ENCODE results near the gene RPAP2. TPM values are rescaled to one million over a fixed set of nuclear protein-coding genes. Genes with fewer than 3 reads are reported as not detected.
"Not testable (repeated sequence)": the region's sequence is repeated elsewhere in the genome, so short reads cannot be mapped to it uniquely, and the experiment has no call there.

The RPAP2 gene
- total RNA-seq: 22.5 TPM
- long read RNA-seq, full-length matches to known transcripts: 3 of 4 reads
- long read RNA-seq, partial matches to known transcripts: 0 of 4 reads
- long read RNA-seq, other reads (novel, unspliced or antisense): 1 of 4 reads

GRCh38 chr1:92298573-92299476, at the start of gene RPAP2, which contains the start of gene GLMN:
RPAP2 (plus strand) TSS chr1:92299059; CDS start chr1:92299074, 15 bp downstream.
GLMN (minus strand) TSS chr1:92298987; CDS start chr1:92297999, 988 bp downstream.
- intact Hi-C loops (cut with DNase I): loop anchor here (10.0 kb wide), 1 partner anchor 1014 kb away; no protein-coding TSS in a partner anchor
- DNase-seq (ENCODE audit: missing footprints) (peak; percentile 93), ATAC-seq (peak; percentile 100)

DNA sequence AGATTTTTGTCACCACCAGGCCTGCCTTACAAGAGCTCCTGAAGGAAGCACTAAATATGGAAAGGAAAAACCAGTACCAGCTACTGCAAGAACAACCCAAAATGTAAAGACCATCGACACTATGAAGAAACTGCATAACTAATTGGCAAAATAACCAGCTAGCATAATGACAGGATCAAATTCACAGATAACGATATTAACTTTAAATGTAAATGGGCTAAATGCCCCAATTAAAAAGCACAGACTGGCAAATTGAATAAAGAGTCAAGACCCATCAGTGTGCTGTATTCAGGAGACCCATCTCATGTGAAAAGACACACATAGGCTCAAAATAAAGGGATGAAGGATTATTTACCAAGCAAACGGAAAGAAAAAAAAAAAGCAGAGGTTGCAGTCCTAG, 44.1 kb upstream of the RPAP2 start:
- ATAC-seq; DNase-seq (ENCODE audit: missing footprints); intact Hi-C loops (cut with DNase I): not testable (repeated sequence)

- no peak for ATAC-seq
- intact Hi-C loops (cut with DNase I): no loop called here
- DNase-seq (ENCODE audit: missing footprints): no peak
Observed at GRCh38 chr1:92259350-92259749, 39.5 kb upstream of the RPAP2 start.

DNA sequence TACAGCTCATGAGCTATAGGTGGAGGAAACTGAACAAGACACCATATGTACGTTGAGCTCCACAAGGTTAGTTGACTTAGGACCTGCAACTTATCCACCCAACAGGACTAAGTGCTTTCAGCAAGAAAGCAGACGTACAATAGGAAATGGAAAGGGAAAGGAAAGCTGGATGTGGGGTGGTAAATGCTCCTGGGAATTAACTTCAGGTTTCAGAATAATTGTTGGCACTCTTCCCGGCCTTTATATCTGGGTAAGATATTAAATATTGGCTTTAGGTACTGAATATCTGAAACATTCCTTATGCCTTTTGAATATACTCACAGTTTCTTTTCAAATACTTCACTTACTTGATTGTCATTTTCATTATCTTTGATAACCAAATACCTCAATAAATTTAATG, 36.3 kb upstream of the RPAP2 start:
- no peak for DNase-seq (ENCODE audit: missing footprints)
- no peak for ATAC-seq
- intact Hi-C loops (cut with DNase I): no loop called here

- intact Hi-C loops (cut with DNase I): no loop called here
Observed at GRCh38 chr1:92273039-92273438, 25.8 kb upstream of the RPAP2 start.

DNA sequence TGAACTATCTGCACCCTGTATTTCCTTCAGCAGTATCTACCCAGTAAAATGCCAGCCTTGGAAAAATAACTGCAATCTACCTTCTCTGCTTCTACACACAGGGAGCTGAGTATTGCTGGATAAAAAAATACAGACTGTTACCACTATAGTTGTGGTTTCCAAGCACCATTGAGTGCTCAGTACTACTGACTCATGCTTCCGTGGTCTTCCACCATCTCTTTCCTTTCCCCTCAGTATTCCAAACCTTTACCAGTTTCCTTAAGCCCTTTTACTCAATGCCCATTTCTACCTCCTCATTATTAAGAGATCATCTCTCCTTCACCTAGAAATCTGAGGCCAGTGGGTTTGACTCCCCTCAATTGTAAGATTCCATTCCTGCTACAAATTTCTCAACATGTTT, 23.9 kb upstream of the RPAP2 start:
- ATAC-seq (no peak), DNase-seq (ENCODE audit: missing footprints) (no peak)
- intact Hi-C loops (cut with DNase I): no loop called here

More at GRCh38 chr1:92273039-92273438, 25.8 kb upstream of the RPAP2 start:
- ATAC-seq (no peak), DNase-seq (ENCODE audit: missing footprints) (no peak)

GRCh38 chr1:92276082-92276481, 22.8 kb upstream of the RPAP2 start:
- ATAC-seq (no peak), DNase-seq (ENCODE audit: missing footprints) (no peak)
- intact Hi-C loops (cut with DNase I): no loop called here

DNA sequence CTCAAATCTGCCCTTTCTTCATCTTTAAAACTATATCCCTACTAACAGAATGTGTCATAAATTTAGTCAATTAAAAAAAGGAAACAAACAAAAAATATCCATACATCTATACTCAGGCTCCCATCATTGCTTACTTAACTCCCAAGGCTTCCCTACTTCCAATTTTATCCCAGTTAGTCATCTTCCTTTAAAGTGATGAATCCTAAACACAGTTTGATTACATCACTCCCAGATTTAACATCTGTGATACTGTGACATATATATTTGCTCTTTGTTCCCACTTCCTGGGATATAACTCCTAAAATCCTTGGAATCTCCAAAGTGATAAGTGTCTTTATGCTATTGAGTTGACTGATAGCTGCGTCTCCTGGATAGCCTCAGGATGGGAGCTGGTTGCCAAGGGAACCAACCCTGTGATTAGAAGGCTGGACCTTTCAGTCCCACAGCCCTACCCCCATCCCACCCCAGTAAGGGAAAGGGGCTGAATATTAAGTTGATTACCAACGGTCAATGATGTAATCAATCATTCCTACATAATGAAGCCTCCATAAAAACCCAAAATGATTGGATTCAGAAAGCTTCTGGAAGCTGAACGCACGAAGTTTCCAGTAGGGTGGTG, 21.6 kb upstream of the RPAP2 start:
- DNase-seq (ENCODE audit: missing footprints) (no peak), ATAC-seq (no peak)
- intact Hi-C loops (cut with DNase I): no loop called here

- DNase-seq (ENCODE audit: missing footprints); intact Hi-C loops (cut with DNase I); ATAC-seq: not testable (repeated sequence)
Observed at GRCh38 chr1:92279781-92280180, 19.1 kb upstream of the RPAP2 start.

DNA sequence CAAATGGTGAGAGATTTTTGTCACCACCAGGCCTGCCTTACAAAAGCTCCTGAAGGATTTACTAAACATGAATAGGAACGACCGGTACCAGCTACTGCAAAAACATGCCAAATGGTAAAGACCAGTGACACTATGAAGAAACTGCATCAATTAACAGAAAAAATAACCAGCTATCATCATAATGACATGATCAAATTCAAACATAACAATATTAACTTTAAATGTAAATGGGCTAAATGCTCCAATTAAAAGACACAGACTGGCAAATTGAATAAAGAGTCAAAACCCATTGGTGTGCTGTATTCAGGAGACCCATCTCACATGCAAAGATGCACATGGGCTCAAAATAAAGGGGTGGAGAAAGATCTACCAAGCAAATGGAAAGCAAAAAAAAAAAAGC, 17.4 kb upstream of the RPAP2 start:
- ATAC-seq; DNase-seq (ENCODE audit: missing footprints); intact Hi-C loops (cut with DNase I): not testable (repeated sequence)

DNA sequence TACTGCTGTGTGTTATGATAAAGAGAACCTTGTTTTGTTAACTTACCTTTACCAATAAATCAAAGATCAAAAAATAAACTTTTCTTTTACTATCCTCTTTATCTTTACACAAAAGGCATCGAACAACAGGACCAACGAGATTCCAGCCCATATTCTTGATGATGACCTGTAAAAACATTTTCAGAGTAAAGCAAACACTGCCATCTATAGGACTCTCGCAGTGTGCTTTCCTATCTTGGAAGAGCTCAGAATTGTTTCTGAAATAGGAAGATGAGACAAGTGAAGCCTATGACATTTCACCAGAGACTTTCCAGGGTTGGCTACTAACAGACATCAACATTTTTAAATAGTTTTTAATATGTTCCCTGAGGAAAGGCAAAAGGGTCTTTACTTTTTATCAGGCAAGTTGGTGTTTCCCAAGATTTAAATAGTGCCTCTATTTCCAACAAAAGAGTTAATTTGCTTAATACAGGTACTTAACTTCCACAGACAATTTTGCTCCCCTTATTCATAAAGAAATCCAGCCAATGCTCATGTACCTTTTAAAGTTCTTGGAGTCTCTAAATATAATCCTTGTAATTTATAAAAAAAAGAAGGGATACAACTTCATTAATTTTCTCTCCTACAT, 7.4 kb upstream of the RPAP2 start:
- DNase-seq (ENCODE audit: missing footprints) (no peak), ATAC-seq (no peak)
- intact Hi-C loops (cut with DNase I): loop anchor here (5.0 to 10.0 kb wide), 3 partner anchors 294 to 1007 kb away; no protein-coding TSS in a partner anchor

DNA sequence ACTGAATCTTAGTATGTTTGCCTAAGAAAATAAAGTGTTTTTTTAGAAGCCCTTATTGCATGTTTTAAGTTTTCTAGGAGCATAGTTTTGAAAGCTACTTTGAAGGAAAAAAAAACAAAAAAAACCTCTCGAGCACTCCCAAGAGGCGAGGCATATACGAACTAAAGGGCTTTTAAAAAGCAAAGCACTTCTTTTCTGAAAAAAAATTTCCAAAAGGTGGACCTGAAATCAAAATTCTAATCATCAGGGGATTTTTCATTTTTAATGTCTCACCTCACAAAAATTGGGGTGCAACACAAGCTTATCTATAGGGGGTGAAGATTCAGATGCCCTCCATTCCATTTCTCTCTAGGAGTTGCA, 666 bp upstream of the RPAP2 start:
- ATAC-seq (no peak), DNase-seq (ENCODE audit: missing footprints) (no peak)
- intact Hi-C loops (cut with DNase I): loop anchor here (10.0 kb wide), 1 partner anchor 1013 kb away; no protein-coding TSS in a partner anchor

- intact Hi-C loops (cut with DNase I): loop anchor here (10.0 kb wide), 1 partner anchor 1015 kb away; no protein-coding TSS in a partner anchor
- ATAC-seq (no peak), DNase-seq (ENCODE audit: missing footprints) (no peak)
Observed at GRCh38 chr1:92299477-92300150, 755 bp downstream of the RPAP2 start.

- DNase-seq (ENCODE audit: missing footprints) (no peak), ATAC-seq (no peak)
- intact Hi-C loops (cut with DNase I): no loop called here
Observed at GRCh38 chr1:92301021-92301420, 2.2 kb downstream of the RPAP2 start.

DNA sequence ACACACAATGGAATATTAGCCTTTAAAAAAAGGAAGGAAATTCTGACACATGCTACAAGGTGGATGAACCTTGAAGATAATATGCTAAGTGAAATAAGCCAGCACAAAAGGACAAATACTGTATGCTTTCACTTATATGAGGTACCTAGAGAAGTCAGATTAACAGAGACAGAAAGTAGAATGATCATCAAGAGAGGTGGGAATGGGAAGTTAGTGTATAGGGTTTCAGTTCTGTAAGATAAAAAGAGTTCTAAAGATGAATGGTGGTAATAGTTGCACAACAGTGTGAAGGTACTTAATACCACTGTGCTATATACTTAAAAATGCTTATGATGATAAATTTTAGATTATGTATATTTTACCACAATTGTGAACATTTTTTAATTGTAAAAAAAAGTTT, 7.2 kb downstream of the RPAP2 start:
- ATAC-seq (no peak), DNase-seq (ENCODE audit: missing footprints) (no peak)
- intact Hi-C loops (cut with DNase I): loop anchor here (5.0 kb wide), 1 partner anchor 316 kb away; no protein-coding TSS in a partner anchor

- intact Hi-C loops (cut with DNase I): loop anchor here (5.0 kb wide), 1 partner anchor 314 kb away; no protein-coding TSS in a partner anchor
- ATAC-seq: no peak
- no peak for DNase-seq (ENCODE audit: missing footprints)
Observed at GRCh38 chr1:92307980-92308379, 9.1 kb downstream of the RPAP2 start.

DNA sequence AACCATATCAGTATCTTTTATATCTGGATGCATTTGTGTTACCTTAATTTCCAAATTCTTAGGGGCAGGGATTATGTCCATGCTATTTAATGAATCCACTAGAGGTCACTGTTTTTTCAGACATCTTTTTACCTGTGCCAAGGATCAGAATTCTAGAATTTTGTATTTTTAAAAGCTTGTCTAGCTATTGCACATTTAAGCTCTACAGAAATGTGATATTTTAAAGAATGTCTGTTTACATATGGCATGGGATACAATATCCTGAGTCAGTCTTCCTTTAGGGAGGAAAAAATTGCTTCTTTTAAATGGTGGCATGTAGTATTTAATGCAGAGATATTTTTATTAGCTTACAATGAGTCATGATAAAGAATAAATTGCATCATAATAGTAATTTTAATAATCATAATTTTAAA, 11.3 kb downstream of the RPAP2 start:
- intact Hi-C loops (cut with DNase I): no loop called here
- ATAC-seq (no peak), DNase-seq (ENCODE audit: missing footprints) (no peak)

DNA sequence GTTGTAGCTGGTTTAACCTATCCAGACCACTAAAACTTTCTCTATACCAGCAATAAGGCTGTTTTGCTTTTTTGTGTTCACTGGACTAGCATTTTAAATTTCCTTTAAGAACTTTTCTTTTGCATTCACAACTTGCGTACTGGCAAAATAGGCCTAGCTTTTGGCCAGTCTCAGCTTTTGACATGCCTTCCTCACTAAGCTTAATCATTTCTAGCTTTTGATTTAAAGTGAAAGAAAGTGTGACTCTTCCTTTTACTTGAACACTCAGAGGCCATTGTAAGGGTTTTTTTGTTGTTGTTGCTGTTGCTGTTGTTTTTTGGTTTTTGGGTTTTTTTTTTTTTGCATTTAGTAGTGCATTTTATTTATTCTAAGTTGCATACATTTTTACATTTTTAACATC, 15.2 kb downstream of the RPAP2 start:
- intact Hi-C loops (cut with DNase I): no loop called here
- ATAC-seq (no peak), DNase-seq (ENCODE audit: missing footprints) (no peak)
